Breast epithelium (tissue), 4 donors: ENCODE data around the gene PIGQ. TPM values are rescaled to one million over a fixed set of nuclear protein-coding genes. Genes with fewer than 3 reads are reported as not detected.

Source experiments
- DNase-seq, 2 donors: peaks; one replicate each; pipeline ENCODE4 v3.0.0-alpha.2; 2019; ENCODE audit warnings: low spot score in 2 of 2
- H3K27ac ChIP-seq, 2 donors: fragments of 200-600 bp; sonication (generic) in 1 of 2; one replicate each; pipeline ENCODE4 v1.5.1; 2016 to 2019; ENCODE audit warnings: mild to moderate bottlenecking in 1 of 2
- H3K27me3 ChIP-seq, 2 donors: fragments of 200-600 bp; sonication (generic) in 1 of 2; one replicate each; pipeline versions ENCODE4 v1.5.1 to v1.6.0; 2017 to 2019; ENCODE audit warnings: control low read depth in 1 of 2, mild to moderate bottlenecking in 1 of 2
- H3K36me3 ChIP-seq: fragments of 200-600 bp; one replicate; pipeline ENCODE4 v1.5.1; 2019
- H3K4me1 ChIP-seq, 2 donors: fragments of 200-600 bp; sonication (generic); one replicate each; pipeline ENCODE4 v1.5.1; 2016 to 2019; ENCODE audit warnings: control low read depth in 1 of 2
- H3K4me3 ChIP-seq, 3 donors: fragments of 200-600 bp; sonication (generic); 1 replicate in 2 of 3; 2 replicates in 1 of 3; pipeline ENCODE4 v1.5.1; 2016 to 2019; ENCODE audit warnings: mild to moderate bottlenecking in 3 of 3, moderate library complexity in 2 of 3
- H3K9me3 ChIP-seq, 2 donors: fragments of 200-600 bp; sonication (generic) in 1 of 2; one replicate each; pipeline ENCODE4 v1.5.1; 2016 to 2019; ENCODE audit warnings: control low read depth in 1 of 2
- POLR2A ChIP-seq: fragments of 450-650 bp; IDR thresholded peaks from one replicate; pipeline ENCODE4 v1.6.1; 2016; ENCODE audit warnings: antibody characterized with exemption, mild to moderate bottlenecking, moderate library complexity
- POLR2AphosphoS5 ChIP-seq, 3 donors: sonication (generic); formaldehyde crosslinking; IDR thresholded peaks; one replicate each; pipeline ENCODE4 v1.6.1; 2017; ENCODE audit warnings: antibody characterized with exemption in 3 of 3
- intact Hi-C: fragments of 100-400 bp; cut with DNase I; formaldehyde crosslinking; loops from one replicate; pipeline ENCODE4 v1.15.1; 2023; ENCODE audit warnings: low total_unique reads
- total RNA-seq, 3 donors: library from RNA; depleted of rRNA; stranded (reverse); fragments of >200 nt; gene quantifications; one replicate each; pipeline ENCODE4 v1.1.0, GENCODE V29; 2016
- TF ChIP-seq, protein P1 (sequence below), 3 donors: fragments of 450-650 bp; IDR thresholded peaks; one replicate each; pipeline ENCODE4 v1.5.1; 2016 to 2017; ENCODE audit warnings: antibody characterized with exemption in 3 of 3, mild to moderate bottlenecking in 3 of 3, moderate library complexity in 3 of 3

Gene PIGQ
- total RNA-seq, 3 donors from 2014 or later, result 22.2 to 36.1 (median 31.9) TPM

- Histone ChIP-seq H3K4me3 (no peak overlapping the region), H3K27me3 (no peaks in the 10 kb centered on the region), H3K9me3 (no peaks in the 10 kb centered on the region), H3K36me3 (no peaks in the 10 kb centered on the region), H3K27ac (no peak overlapping the region), H3K4me1 (peaks cover 0 to 26% of the 10 kb centered on the region in 2 donors)
- intact Hi-C loops, result no loop called here
- DNase-seq, result no peak
- TF ChIP-seq, protein P1, sequence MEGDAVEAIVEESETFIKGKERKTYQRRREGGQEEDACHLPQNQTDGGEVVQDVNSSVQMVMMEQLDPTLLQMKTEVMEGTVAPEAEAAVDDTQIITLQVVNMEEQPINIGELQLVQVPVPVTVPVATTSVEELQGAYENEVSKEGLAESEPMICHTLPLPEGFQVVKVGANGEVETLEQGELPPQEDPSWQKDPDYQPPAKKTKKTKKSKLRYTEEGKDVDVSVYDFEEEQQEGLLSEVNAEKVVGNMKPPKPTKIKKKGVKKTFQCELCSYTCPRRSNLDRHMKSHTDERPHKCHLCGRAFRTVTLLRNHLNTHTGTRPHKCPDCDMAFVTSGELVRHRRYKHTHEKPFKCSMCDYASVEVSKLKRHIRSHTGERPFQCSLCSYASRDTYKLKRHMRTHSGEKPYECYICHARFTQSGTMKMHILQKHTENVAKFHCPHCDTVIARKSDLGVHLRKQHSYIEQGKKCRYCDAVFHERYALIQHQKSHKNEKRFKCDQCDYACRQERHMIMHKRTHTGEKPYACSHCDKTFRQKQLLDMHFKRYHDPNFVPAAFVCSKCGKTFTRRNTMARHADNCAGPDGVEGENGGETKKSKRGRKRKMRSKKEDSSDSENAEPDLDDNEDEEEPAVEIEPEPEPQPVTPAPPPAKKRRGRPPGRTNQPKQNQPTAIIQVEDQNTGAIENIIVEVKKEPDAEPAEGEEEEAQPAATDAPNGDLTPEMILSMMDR (IDR thresholded peaks at IDR 0.05), result no peak
- TF ChIP-seq POLR2AphosphoS5 (IDR thresholded peaks at IDR 0.05), result no peak
- TF ChIP-seq POLR2A, result no peak
These were observed 39.5 kb upstream of the PIGQ start for GRCh38 chr16:530111-530817.

GRCh38 chr16:531494-532125 is 38.2 kb upstream of the PIGQ start:
- DNase-seq, result no peak
- intact Hi-C loops, result no loop called here
- Histone ChIP-seq H3K27me3 (no peaks in the 10 kb centered on the region), H3K9me3 (no peaks in the 10 kb centered on the region), H3K4me1 (peaks cover 0 to 14% of the 10 kb centered on the region in 2 donors), H3K4me3 (no peak overlapping the region), H3K36me3 (no peaks in the 10 kb centered on the region), H3K27ac (no peak overlapping the region)
- TF ChIP-seq POLR2A (no peak), POLR2AphosphoS5 (IDR thresholded peaks at IDR 0.05) (no peak)
- TF ChIP-seq, protein P1 (IDR thresholded peaks at IDR 0.05), result no peak

GRCh38 chr16:533391-534123 is 36.2 kb upstream of the PIGQ start:
- Histone ChIP-seq H3K4me1 (peaks cover 0 to 14% of the 10 kb centered on the region in 2 donors), H3K9me3 (no peaks in the 10 kb centered on the region), H3K4me3 (no peak overlapping the region), H3K27me3 (no peaks in the 10 kb centered on the region), H3K27ac (no peak overlapping the region), H3K36me3 (no peaks in the 10 kb centered on the region)
- TF ChIP-seq POLR2AphosphoS5 (IDR thresholded peaks at IDR 0.05) (no peak), POLR2A (no peak)
- TF ChIP-seq, protein P1 (IDR thresholded peaks at IDR 0.05), result no peak
- intact Hi-C loops, result no loop called here
- DNase-seq, result no peak

DNA sequence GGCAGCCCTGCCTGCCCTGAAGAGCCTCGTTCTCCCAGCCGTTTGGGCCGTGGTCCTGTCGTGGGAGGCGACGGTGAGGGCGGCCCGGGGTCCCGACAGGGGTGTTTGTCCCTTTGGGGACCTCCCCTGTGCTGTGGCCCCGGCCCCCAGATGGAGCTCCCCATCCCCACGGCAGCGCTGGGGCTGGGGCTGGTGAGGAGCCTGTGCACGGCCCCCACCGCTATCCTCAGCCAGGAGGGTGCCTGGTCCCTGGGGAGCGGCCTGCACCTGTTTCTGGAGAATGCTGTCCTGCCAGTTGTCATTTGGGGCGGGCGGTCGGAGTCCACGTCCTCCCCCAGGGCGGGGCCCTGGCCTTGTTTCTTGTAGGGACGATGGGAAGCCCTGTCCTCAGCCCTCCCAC is 35.6 kb upstream of the PIGQ start:
- Histone ChIP-seq H3K27ac (no peak overlapping the region), H3K4me3 (no peak overlapping the region), H3K4me1 (peaks cover 0 to 10% of the 10 kb centered on the region in 2 donors), H3K27me3 (no peaks in the 10 kb centered on the region), H3K9me3 (no peaks in the 10 kb centered on the region), H3K36me3 (no peaks in the 10 kb centered on the region)
- intact Hi-C loops, result no loop called here
- TF ChIP-seq, protein P1 (IDR thresholded peaks at IDR 0.05), result no peak
- TF ChIP-seq POLR2AphosphoS5 (IDR thresholded peaks at IDR 0.05) (no peak), POLR2A (no peak)
- DNase-seq, result no peak
